HG03045 (cell line): Measurements from ENCODE around the gene DGKA.
"Not testable (repeated sequence)": the region's sequence is repeated elsewhere in the genome, so short reads cannot be mapped to it uniquely, and the experiment has no call there.

Source experiments
- ATAC-seq: cut with Tn5 transposase; IDR thresholded peaks from one replicate; pipeline ENCODE4 v1.9.1; 2021; ENCODE audit warnings: mild to moderate bottlenecking, moderate library complexity; ENCODE audit not compliant: unreplicated experiment

The DGKA gene

DNA sequence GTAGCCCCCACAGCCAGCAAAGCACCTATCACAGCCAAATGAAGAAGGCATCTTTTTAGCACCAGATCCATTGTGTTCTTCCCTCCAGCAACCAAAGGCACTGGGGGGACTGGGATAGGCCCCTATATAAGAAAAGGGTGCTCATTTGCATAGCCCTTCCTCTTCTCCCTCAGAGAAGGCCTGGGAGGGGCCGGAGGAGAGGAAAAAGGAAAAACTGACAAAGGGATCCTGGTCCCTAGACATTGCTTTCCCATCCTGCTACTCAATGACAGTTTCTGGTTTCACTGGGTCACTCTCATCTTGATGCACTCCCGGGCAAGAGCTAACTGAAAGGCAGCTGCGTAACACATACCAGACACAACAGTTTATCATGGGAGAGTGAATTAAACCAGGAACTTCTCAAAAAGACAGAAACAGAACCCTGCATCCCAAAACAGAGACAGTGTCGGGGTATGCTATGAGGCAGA is 35.0 kb downstream of the DGKA start, which contains the start of gene PMEL:
Gene PMEL (minus strand): TSS at position 102 of the 467 bp plus-strand sequence. CDS start 31 bp downstream, at position 71.
- no peak for ATAC-seq

DNA sequence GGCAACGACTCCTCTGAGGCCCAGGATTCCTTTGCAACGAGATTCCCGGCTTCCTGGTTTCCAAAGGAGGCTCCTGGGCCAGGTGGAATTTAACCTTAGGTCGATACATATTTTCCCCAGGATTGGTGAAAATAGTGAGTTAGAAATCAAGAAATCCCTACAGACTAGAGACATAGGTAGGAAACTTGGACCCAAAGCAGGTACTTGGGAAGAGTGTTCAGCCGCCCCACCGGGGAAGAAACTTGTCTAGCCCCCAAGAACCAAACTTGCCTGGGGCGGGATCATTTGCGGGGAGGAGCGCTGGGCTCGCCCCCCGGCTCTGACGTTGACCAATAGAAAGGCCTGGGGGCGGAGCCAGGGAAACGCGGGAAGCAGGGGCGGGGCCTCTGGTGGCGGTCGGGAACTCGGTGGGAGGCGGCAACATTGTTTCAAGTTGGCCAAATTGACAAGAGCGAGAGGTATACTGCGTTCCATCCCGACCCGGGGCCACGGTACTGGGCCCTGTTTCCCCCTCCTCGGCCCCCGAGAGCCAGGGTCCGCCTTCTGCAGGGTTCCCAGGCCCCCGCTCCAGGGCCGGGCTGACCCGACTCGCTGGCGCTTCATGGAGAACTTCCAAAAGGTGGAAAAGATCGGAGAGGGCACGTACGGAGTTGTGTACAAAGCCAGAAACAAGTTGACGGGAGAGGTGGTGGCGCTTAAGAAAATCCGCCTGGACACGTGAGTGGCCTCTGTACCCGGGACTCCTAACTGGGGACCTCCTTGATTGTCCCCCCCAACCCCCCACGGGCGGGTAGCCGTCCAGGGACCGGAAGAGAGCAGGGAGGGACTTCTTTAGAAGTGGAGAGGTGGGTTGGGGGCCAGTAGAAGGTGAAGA is 35.7 kb downstream of the DGKA start, which contains the start of gene CDK2:
Gene CDK2 (plus strand): TSS at position 423 of the 874 bp plus-strand sequence. CDS start 179 bp downstream, at position 602.
- peak; percentile 93 for ATAC-seq

GRCh38 chr12:55969356-55969755 is 38.4 kb downstream of the DGKA start:
- ATAC-seq = no peak

- no peak for ATAC-seq
Measured at GRCh38 chr12:55970775-55971174, 39.8 kb downstream of the DGKA start.

GRCh38 chr12:55972042-55972441 is 41.1 kb downstream of the DGKA start:
- no peak for ATAC-seq

DNA sequence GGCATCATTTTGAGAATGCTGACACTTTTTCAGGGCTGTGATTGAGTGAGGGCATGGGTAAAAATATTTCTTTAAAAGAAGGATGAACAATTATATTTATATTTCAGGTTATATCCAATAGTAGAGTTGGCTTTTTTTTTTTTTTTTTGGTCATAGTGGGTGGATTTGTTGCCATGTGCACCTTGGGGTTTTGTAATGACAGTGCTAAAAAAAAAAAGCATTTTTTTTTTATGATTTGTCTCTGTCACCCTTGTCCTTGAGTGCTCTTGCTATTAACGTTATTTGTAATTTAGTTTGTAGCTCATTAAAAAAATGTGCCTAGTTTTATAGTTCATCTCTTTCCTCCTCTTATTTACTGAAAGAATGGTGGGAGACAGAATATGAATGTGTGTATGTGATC is 41.5 kb downstream of the DGKA start:
- ATAC-seq = no peak

GRCh38 chr12:55972911-55973598 is 42.1 kb downstream of the DGKA start:
- no peak for ATAC-seq

GRCh38 chr12:55973599-55974307 is 42.8 kb downstream of the DGKA start, which contains the start of gene RAB5B:
Gene RAB5B, plus strand, starts transcription at chr12:55974078. Its CDS starts 12,883 bp downstream, at chr12:55986961.
- peak; percentile 94 for ATAC-seq

GRCh38 chr12:55974308-55974730 is 43.4 kb downstream of the DGKA start:
- peak; percentile 23 for ATAC-seq

GRCh38 chr12:55978393-55978792 is 47.4 kb downstream of the DGKA start:
- no peak for ATAC-seq

DNA sequence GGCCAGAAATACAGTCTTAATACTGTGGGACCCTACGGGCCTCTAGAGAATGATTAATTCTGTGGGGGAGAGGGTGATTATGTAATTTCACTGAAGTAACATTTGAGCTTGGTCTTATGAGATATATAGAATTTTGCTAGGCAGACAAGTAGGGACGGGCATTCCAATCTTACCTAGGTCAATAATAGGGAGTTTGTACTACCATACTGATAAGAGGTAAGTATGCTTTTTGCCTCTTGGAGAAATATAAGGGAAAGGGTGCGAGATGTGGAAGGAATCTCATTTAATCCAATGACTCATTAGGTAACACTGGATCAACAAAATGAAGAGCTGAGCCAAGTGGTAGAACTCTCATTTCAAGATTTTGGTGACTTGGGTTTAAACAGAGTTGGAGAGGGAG is 48.1 kb downstream of the DGKA start:
- ATAC-seq = no peak

DNA sequence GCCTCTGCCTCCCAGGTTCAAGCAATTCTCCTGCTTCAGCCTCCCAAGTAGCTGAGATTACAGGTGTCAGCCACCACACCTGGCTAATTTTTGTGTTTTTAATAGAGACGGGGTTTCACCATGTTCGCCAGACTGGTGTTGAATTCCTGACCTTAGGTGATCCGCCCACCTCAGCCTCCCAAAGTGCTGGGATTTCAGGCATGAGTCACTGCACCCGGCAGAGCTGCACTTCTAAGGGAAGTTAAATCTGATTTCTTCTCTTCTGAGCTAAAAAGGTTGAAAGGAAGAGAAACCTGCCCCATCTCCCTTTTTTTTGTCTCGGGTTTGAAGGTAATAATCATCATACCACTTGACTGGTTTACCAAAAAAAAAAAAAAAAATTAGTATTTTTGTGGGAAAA is 50.9 kb downstream of the DGKA start:
- ATAC-seq = not testable (repeated sequence)

DNA sequence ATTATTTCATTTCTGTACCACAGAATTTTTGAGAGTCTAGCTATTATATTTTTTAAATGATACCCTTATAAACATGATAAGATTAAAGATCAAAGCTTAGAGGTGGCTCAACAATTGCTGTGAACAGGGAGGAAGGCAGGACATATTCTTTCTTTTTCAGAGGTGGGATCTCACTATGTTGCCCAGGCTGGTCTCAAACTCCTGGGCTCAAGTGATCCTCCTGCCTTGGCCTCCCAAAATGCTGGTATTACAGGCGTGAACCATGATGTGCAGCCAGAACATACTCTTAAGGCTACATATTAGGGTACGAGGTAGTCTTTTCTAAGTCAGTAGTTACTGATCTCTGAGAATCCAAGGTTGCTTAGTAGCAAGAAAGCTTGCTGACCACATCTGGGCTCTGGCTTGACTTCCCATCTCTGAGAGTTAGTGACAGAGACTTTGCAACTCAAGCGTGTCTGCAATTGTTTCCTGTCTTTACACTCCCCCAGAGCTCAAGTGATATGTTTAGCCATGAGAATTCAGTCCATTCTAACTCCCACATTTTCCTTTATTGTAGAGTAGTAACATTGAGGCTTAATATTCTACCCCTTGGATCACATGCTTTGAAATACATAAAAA is 51.5 kb downstream of the DGKA start:
- no peak for ATAC-seq

DNA sequence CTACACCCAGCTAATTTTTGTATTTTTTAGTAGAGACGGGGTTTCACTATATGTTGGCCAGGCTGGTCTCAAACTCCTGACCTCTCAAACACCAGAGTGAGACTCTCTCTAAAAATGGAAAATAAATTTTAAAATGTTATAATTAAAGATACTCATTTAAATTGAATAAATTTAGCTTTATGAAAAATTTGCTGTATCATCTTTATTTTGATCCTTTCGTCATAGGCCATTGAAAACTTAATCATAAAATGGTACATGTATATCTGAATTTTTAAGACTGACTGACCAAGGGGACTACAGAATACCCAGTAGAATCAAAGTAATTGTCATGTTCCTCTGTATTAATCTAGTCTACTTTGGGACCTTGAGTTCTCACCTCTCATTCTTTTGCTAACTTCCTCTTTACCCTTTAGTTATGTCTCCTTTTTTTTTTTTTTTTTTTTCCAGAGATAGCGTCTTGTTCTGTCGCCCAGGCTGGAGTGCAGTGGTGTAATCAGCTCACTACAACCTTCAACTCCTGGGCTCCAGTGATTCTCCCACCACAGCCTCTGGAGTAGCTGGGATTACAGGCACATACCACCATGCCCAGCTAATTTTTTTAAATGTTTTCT is 52.4 kb downstream of the DGKA start:
- ATAC-seq = no peak

- no peak for ATAC-seq
Measured at GRCh38 chr12:55984861-55985260, 53.9 kb downstream of the DGKA start.

- no peak for ATAC-seq
Measured at GRCh38 chr12:55985341-55985740, 54.4 kb downstream of the DGKA start.

DNA sequence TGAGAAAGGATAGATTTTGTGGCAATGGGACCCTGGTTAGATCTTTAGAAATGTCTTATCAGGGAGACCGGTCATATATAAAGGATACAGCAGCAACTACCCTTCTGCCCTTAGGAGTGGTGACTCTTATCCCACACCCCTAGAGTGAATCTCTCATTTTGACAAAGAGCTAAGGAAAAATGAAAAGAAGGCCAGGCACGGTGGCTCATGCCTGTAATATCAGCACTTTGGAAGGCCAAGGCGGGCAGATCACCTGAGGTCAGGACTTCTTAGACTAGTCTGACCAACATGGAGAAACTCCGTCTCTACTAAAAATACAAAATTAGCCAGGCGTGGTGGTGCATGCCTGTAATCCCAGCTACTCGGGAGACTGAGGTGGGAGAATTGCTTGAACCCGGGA is 55.0 kb downstream of the DGKA start:
- not testable (repeated sequence) for ATAC-seq

GRCh38 chr12:55991110-55991509 is 60.1 kb downstream of the DGKA start:
- no peak for ATAC-seq

DNA sequence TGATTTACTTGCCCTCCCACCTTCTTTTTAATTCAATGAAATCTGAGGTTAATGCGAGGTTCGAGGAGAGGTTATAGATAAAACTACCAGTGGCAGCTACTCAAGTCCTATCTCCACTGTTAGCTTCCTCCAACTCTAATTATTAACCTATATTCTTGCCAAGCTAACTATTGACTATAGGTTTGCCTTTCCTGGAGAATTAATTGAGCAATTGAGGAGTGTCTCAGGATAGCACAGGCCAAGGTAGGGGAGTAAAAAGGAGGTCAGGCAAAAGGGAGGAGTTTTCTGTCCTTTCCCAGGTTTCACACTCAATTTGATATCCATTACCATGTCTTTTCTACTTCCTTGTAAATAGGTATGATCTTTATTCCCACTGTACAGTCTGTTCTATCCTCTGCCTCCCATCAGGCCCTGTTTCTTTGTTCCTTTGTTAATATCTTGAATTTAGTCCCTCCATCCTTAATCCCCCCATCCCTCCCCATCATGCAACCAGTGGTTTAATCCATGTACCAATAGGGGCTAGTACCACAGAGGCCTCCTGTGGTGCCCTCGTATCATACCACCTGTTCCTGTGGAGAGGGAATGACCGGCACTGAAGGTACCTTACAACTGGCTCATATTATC is 62.4 kb downstream of the DGKA start:
- no peak for ATAC-seq

DNA sequence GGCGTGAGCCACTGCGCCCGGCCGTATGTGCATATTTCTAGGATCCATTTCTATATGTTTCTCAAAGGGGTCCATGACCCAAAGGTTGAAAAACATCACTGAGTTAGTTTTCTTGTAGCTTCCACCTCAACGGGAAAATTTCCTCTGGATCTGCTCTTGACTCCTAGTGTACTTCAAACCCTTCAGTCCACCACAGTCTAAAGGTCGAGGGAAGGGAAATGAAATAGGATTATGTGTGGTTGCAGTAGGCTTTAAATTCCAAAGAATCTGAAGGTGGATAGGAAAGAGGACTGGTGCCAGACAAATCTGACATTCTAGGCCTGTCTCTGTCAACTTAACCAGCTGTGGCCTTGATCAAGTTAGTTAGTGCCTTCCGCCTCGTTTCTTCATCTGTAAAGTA is 64.4 kb downstream of the DGKA start:
- no peak for ATAC-seq
